K562 (cell line): ENCODE data around the gene PPHLN1. TPM values are rescaled to one million over a fixed set of nuclear protein-coding genes. Genes with fewer than 3 reads are reported as not detected.

ENCODE experiments used
- ATAC-seq: fragments of 200-7000 bp; cut with Tn5 transposase; 3 replicates; pipeline ENCODE4 v1.9.1; 2020; ENCODE audit warnings: moderate library complexity
- BruUV-seq: library from RNA; stranded (reverse); fragments of 400-500 nt; replicated peaks from 2 replicates; lab custom pipeline; 2021; lab: Mats Ljungman, UMichigan
- CTCF ChIA-PET: fragments of 300-600 bp; formaldehyde crosslinking; extraction: SDS; loops from one replicate; lab custom pipeline; 2021; ENCODE audit warnings: low intra/inter-chr PET ratio; lab: Yijun Ruan, JAX
- POLR2A ChIA-PET: fragments of 300-600, 350-650 bp; sonication (Branson Sonifier 250); formaldehyde crosslinking; extraction: SDS; loops from one replicate; lab custom pipeline; 2021; ENCODE audit warnings: antibody characterized with exemption, inconsistent platforms; lab: Yijun Ruan, JAX
- DNase-seq, 4 experiments: peaks; one replicate each; pipeline versions ENCODE4 v3.0.0 to v3.0.0-alpha.2; 2011 to 2018; ENCODE audit warnings: low spot score in 3 of 4, mixed read lengths in 3 of 4; ENCODE audit errors: extremely low read depth in 1 of 4
- FAIRE-seq: peaks from 2 replicates; lab custom pipeline; 2011; peaks lifted over from hg19 to GRCh38; lab: Jason Lieb, UNC
- H2AFZ ChIP-seq: 2 replicates; pipeline ENCODE4 v1.6.0; 2011; ENCODE audit warnings: low read depth, low read length, control low read depth, inconsistent platforms
- H3K27ac ChIP-seq: fragments of 200-600 bp; 3 replicates; pipeline ENCODE4 v1.8.0; 2011; ENCODE audit warnings: low read depth, mild to moderate bottlenecking, control low read depth, inconsistent platforms, low read length, moderate library complexity, mixed read lengths; ENCODE audit errors: extremely low read depth
- H3K27me3 ChIP-seq, 2 experiments: fragments of 300-600 bp in 1 of 2; 2 replicates in 1 of 2; 3 replicates in 1 of 2; pipeline versions ENCODE4 v1.6.0 to v1.8.0; 2011; ENCODE audit warnings: inconsistent platforms in 2 of 2, low read length in 2 of 2, mild to moderate bottlenecking in 1 of 2, mixed read lengths in 1 of 2, moderate library complexity in 1 of 2; ENCODE audit not compliant: control insufficient read depth in 2 of 2, insufficient read depth in 2 of 2
- H3K36me3 ChIP-seq: fragments of 300-600 bp; 3 replicates; pipeline ENCODE4 v1.8.0; 2011; ENCODE audit warnings: mild to moderate bottlenecking, low read length, inconsistent platforms; ENCODE audit not compliant: control insufficient read depth, insufficient read depth
- H3K4me1 ChIP-seq, 2 experiments: fragments of 200-600 bp in 1 of 2; replicated peaks in 1 of 2; 2 replicates in 1 of 2; 3 replicates in 1 of 2; pipeline versions ENCODE4 v1.5.1 to v1.8.0; 2011; ENCODE audit warnings: inconsistent platforms in 2 of 2, low read length in 2 of 2, mild to moderate bottlenecking in 1 of 2, mixed read lengths in 1 of 2, moderate library complexity in 1 of 2; ENCODE audit not compliant: control insufficient read depth in 2 of 2, insufficient read depth in 2 of 2
- H3K4me2 ChIP-seq: 2 replicates; pipeline ENCODE4 v1.6.1; 2011; ENCODE audit warnings: low read length, control low read depth, inconsistent platforms, mixed read lengths; ENCODE audit not compliant: insufficient read depth
- H3K4me3 ChIP-seq: fragments of 200-600 bp; sonication (generic), shearing (Covaris generic); 2 replicates; pipeline ENCODE4 v1.5.1; 2016; ENCODE audit warnings: control low read depth, inconsistent platforms
- H3K79me2 ChIP-seq: fragments of 200-600 bp; 3 replicates; pipeline ENCODE4 v1.8.0; 2011; ENCODE audit warnings: low read length, inconsistent platforms; ENCODE audit not compliant: control insufficient read depth, insufficient read depth
- H3K9ac ChIP-seq, 2 experiments: 2 replicates each; pipeline versions ENCODE4 v1.6.0 to v1.6.1; 2011; ENCODE audit warnings: low read depth in 2 of 2, low read length in 2 of 2, control low read depth in 1 of 2, inconsistent platforms in 1 of 2, mild to moderate bottlenecking in 1 of 2, mixed read lengths in 1 of 2; ENCODE audit not compliant: insufficient read depth in 1 of 2
- H3K9me1 ChIP-seq: one replicate; pipeline ENCODE4 v1.6.0; 2011; ENCODE audit warnings: inconsistent platforms, mild to moderate bottlenecking, low read length, moderate library complexity; ENCODE audit not compliant: control insufficient read depth, insufficient read depth
- H3K9me3 ChIP-seq: replicated peaks from 2 replicates; pipeline ENCODE4 v1.5.1; 2011; ENCODE audit warnings: low read depth, low read length, inconsistent platforms; ENCODE audit not compliant: control insufficient read depth, insufficient read depth
- H4K20me1 ChIP-seq: replicated peaks from 2 replicates; pipeline ENCODE4 v1.6.1; 2011; ENCODE audit warnings: low read length, inconsistent platforms, mixed read lengths; ENCODE audit not compliant: control insufficient read depth, insufficient read depth
- ETS2 ChIP-seq: IDR thresholded peaks from 2 replicates; pipeline ENCODE4 v1.6.1; 2016; ENCODE audit warnings: borderline replicate concordance, missing genetic modification characterization, mild to moderate bottlenecking, moderate library complexity, missing compliant biosample characterization; ENCODE audit not compliant: poor library complexity, severe bottlenecking
- ETV6 ChIP-seq, 3 experiments: fragments of 150-350 bp in 1 of 3; sonication (generic) in 1 of 3; formaldehyde crosslinking in 1 of 3; IDR thresholded peaks; 2 replicates each; pipeline versions ENCODE4 v1.6.1 to v1.8.0; 2014 to 2022; ENCODE audit warnings: borderline replicate concordance in 2 of 3, low read depth in 2 of 3, antibody characterized with exemption in 1 of 3, low read length in 1 of 3, mild to moderate bottlenecking in 1 of 3, missing genetic modification reagents in 1 of 3
- ZEB2 ChIP-seq: fragments of 450-650 bp; IDR thresholded peaks from 2 replicates; pipeline ENCODE4 v1.6.1; 2016
- ZNF316 ChIP-seq: fragments of 450-650 bp; IDR thresholded peaks from 2 replicates; pipeline ENCODE4 v1.6.1; 2016
- WGBS: fragments of 100-300 bp; shearing (Covaris generic); methylation state at CpG from one replicate; pipeline ENCODE4 v1.1.6; 2016; ENCODE audit warnings: low coverage, mixed read lengths; ENCODE audit not compliant: insufficient coverage; ENCODE audit errors: missing lambda C conversion rate; 5-methylcytosine and 5-hydroxymethylcytosine counted together
- in situ Hi-C: fragments of 300-500 bp; cut with MboI; formaldehyde crosslinking; loops from 4 replicates; pipeline ENCODE4 v1.15.0; 2018; ENCODE audit warnings: inconsistent platforms, mixed read lengths
- intact Hi-C: fragments of 100-400 bp; cut with micrococcal nuclease; formaldehyde crosslinking; loops from 2 replicates; pipeline ENCODE4 v1.14.2; 2022
- polyA plus RNA-seq, 8 experiments: library from polyadenylated mRNA; depleted of rRNA in 4 of 8; stranded (reverse) in 5 of 8; unstranded in 3 of 8; fragments of >200 nt; fragmentation: Nextera tagmentation in 2 of 8; fragmentation: Illumina TruSeq in 1 of 8; extraction: Ambion mirVana in 2 of 8; extraction: Trizol in 1 of 8; gene quantifications; 2 replicates each; pipeline versions ENCODE4 v1.2.1 to v1.2.3, GENCODE V29; 2011 to 2014; ENCODE audit warnings: inconsistent platforms in 1 of 8, missing spikeins in 1 of 8
- total RNA-seq, 7 experiments: library from RNA; depleted of rRNA in 6 of 7; stranded (reverse); fragments of >200 nt in 6 of 7; fragmentation: Illumina TruSeq in 2 of 7; extraction: Trizol in 2 of 7; gene quantifications; 2 replicates each; pipeline versions ENCODE4 v1.2.1 to v1.2.3, GENCODE V29; 2011 to 2021; ENCODE audit warnings: low replicate concordance in 1 of 7
- TF ChIP-seq, protein P1 (sequence below): fragments of 450-650 bp; formaldehyde crosslinking; IDR thresholded peaks from 2 replicates; pipeline ENCODE4 v1.4.0; 2022; ENCODE audit warnings: missing genetic modification characterization
- TF ChIP-seq, protein P2 (sequence below): fragments of 150-350 bp; conservative IDR thresholded peaks from 2 replicates; pipeline ENCODE4 v1.6.1; 2014; ENCODE audit warnings: low read length

PPHLN1 gene
- total and polyA plus RNA-seq, 9 of the 15 experiments (the other 6 are each of a cell fraction or from before 2014, with no cell fraction given): 66.3 to 112 (median 93.6) TPM

DNA sequence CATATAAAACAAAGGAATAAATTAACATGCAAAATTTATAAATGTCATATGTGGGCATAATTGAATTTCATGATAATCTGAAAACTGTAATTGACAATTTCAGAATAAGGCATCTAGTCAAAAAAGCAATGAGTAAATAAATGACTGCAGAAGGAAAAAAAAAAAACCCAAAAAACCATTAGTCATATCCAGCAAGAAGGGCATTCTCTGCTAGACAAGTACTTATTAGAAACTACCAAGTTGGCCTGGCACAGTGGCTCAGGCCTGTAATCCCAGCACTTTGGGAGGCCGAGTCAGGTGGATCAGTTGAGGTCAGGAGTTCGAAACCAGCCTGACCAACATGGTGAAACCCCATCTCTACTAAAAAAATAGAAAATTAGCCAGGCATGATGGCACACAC lies 17.6 kb upstream of the PPHLN1 start:
- no peak for DNase-seq
- Histone ChIP-seq H3K9me3 (no peaks in the 10 kb centered on the region), H3K4me1 (no peaks in the 10 kb centered on the region), H3K27me3 (no peaks in the 10 kb centered on the region), H3K79me2 (no peaks in the 10 kb centered on the region), H2AFZ (no peak overlapping the region), H3K9ac (no peak overlapping the region), H3K27ac (no peak overlapping the region), H3K36me3 (peaks cover 7% of the 10 kb centered on the region; the same call in 1 of the 3 replicates), H4K20me1 (no peaks in the 10 kb centered on the region), H3K9me1 (no peaks in the 10 kb centered on the region), H3K4me2 (no peak overlapping the region), H3K4me3 (no peak overlapping the region)
- WGBS: 60% methylated on average over 2 of the region's 2 CpGs
- no peak for TF ChIP-seq ETS2
- TF ChIP-seq ETV6 (IDR thresholded peaks at IDR 0.05; ENCODE audit: borderline replicate concordance in 1 of 2, low read depth in 2 of 2, low read length in 1 of 2): no peak
- no peak for TF ChIP-seq ETV6 (CRISPR knock-in tag; IDR thresholded peaks at IDR 0.05; ENCODE audit: borderline replicate concordance)
- TF ChIP-seq ZEB2: no peak
- TF ChIP-seq ZNF316: no peak
- TF ChIP-seq, protein P1, sequence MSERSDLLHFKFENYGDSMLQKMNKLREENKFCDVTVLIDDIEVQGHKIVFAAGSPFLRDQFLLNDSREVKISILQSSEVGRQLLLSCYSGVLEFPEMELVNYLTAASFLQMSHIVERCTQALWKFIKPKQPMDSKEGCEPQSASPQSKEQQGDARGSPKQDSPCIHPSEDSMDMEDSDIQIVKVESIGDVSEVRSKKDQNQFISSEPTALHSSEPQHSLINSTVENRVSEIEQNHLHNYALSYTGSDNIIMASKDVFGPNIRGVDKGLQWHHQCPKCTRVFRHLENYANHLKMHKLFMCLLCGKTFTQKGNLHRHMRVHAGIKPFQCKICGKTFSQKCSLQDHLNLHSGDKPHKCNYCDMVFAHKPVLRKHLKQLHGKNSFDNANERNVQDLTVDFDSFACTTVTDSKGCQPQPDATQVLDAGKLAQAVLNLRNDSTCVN (CRISPR knock-in tag): no peak
- TF ChIP-seq, protein P2, sequence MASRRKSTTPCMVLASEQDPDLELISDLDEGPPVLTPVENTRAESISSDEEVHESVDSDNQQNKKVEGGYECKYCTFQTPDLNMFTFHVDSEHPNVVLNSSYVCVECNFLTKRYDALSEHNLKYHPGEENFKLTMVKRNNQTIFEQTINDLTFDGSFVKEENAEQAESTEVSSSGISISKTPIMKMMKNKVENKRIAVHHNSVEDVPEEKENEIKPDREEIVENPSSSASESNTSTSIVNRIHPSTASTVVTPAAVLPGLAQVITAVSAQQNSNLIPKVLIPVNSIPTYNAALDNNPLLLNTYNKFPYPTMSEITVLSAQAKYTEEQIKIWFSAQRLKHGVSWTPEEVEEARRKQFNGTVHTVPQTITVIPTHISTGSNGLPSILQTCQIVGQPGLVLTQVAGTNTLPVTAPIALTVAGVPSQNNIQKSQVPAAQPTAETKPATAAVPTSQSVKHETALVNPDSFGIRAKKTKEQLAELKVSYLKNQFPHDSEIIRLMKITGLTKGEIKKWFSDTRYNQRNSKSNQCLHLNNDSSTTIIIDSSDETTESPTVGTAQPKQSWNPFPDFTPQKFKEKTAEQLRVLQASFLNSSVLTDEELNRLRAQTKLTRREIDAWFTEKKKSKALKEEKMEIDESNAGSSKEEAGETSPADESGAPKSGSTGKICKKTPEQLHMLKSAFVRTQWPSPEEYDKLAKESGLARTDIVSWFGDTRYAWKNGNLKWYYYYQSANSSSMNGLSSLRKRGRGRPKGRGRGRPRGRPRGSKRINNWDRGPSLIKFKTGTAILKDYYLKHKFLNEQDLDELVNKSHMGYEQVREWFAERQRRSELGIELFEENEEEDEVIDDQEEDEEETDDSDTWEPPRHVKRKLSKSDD: no peak
- ChIA-PET CTCF (no interaction called here), POLR2A (no interaction called here)
- in situ Hi-C loops: no loop called here
- BruUV-seq: no TSS peak
- ATAC-seq: no peak
- intact Hi-C loops: no loop called here
- FAIRE-seq: no peak
